ENCODE measurements around the gene MIB1.

DNA sequence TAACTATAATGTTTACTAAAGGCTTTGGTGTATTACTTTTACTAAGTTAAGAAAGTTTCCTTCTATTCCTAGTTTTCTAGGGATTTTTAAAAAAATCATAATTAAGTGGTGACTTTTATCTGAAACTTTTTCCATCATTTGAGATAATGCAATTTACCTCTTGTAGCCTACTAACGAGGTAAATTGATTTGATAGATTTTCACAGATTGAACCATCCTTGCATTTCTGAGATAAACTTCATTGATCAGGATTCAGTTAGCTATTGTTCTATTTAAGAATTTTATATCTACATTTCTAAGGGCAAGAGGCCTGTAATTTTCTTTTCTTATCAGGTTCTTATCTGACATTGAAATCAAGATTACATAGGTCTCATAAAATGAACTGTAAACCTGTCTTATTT lies 178.1 kb downstream of the MIB1 start:
- TF ChIP-seq FOXK2 (IDR thresholded peaks at IDR 0.05) (no peak), ARNT (IDR thresholded peaks at IDR 0.05) (no peak), LEF1 (IDR thresholded peaks at IDR 0.05; ENCODE audit: borderline replicate concordance) (no peak), FOXM1 (IDR thresholded peaks at IDR 0.05; ENCODE audit: borderline replicate concordance) (no peak), SUZ12 (IDR thresholded peaks at IDR 0.05) (no peak)
